HEK293T (cell line): ENCODE results near the gene ZYG11B.

ENCODE experiments used
- FOXM1 ChIP-seq: fragments of 450-650 bp; IDR thresholded peaks from 2 replicates; pipeline ENCODE4 v1.6.1; 2017; ENCODE audit warnings: mild to moderate bottlenecking, borderline replicate concordance
- HDGF ChIP-seq: fragments of 450-650 bp; IDR thresholded peaks from 2 replicates; pipeline ENCODE4 v1.6.1; 2017; ENCODE audit warnings: antibody characterized with exemption, borderline replicate concordance
- SUZ12 ChIP-seq: fragments of 450-650 bp; IDR thresholded peaks from 2 replicates; pipeline ENCODE4 v1.6.1; 2016; ENCODE audit warnings: mild to moderate bottlenecking

DNA sequence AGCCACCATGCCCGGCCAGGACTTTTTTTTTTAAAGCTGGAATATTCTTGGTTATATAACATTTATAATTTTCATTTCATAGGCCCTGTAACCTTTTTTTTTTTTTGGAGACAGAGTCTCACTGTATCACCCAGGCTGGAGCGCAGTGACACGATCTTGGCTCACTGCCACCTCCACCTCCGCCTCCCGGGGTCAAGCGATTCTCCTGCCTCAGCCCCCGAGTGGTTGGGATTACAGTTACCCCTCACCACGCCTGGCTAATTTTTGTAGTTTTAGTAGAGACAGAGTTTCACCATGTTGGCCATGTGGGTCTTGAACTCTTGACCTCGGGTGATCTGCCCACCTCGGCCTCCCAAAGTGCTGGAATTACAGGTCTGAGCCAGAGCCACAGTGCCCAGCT lies 12.6 kb downstream of the ZYG11B start:
- TF ChIP-seq HDGF: no peak
- TF ChIP-seq FOXM1: no peak
- TF ChIP-seq SUZ12: no peak
